ENCODE results near the gene CLCNKA.

CLCNKA gene

GRCh38 chr1:16006552-16007485 is 15.0 kb upstream of the CLCNKA start:
- TF ChIP-seq POLR2AphosphoS5 (IDR thresholded peaks at IDR 0.05; ENCODE audit: low read depth, low read length) = no peak

GRCh38 chr1:16007671-16008341 is 14.0 kb upstream of the CLCNKA start:
- TF ChIP-seq SIN3A (IDR thresholded peaks at IDR 0.05; ENCODE audit: borderline replicate concordance, insufficient read depth, low read length) (no peak), POLR2AphosphoS5 (IDR thresholded peaks at IDR 0.05; ENCODE audit: low read depth, low read length) (no peak), FOXP2 (optimal IDR thresholded peaks at IDR 0.05; ENCODE audit: borderline replicate concordance, extremely low read depth, extremely low read length, insufficient read depth) (no peak), TAF1 (IDR thresholded peaks at IDR 0.05; ENCODE audit: borderline replicate concordance, insufficient read depth, low read length) (no peak), REST (IDR thresholded peaks at IDR 0.05; ENCODE audit: insufficient read depth in 1 of 2, low read depth in 2 of 2, low read length in 2 of 2) (no peak)

- TF ChIP-seq REST (IDR thresholded peaks at IDR 0.05; ENCODE audit: insufficient read depth in 1 of 2, low read depth in 2 of 2, low read length in 2 of 2) (no peak), SIN3A (IDR thresholded peaks at IDR 0.05; ENCODE audit: borderline replicate concordance, insufficient read depth, low read length) (no peak), TAF1 (IDR thresholded peaks at IDR 0.05; ENCODE audit: borderline replicate concordance, insufficient read depth, low read length) (no peak), POLR2AphosphoS5 (IDR thresholded peaks at IDR 0.05; ENCODE audit: low read depth, low read length) (no peak)
Measured at GRCh38 chr1:16009030-16009460, 12.8 kb upstream of the CLCNKA start.

- TF ChIP-seq TAF1 (IDR thresholded peaks at IDR 0.05; ENCODE audit: borderline replicate concordance, insufficient read depth, low read length) (no peak), REST (IDR thresholded peaks at IDR 0.05; ENCODE audit: insufficient read depth in 1 of 2, low read depth in 2 of 2, low read length in 2 of 2) (no peak)
Measured at GRCh38 chr1:16009678-16010077, 12.2 kb upstream of the CLCNKA start.

- TF ChIP-seq POLR2AphosphoS5 (IDR thresholded peaks at IDR 0.05; ENCODE audit: low read depth, low read length) (no peak), FOXP2 (optimal IDR thresholded peaks at IDR 0.05; ENCODE audit: borderline replicate concordance, extremely low read depth, extremely low read length, insufficient read depth) (no peak), TAF1 (IDR thresholded peaks at IDR 0.05; ENCODE audit: borderline replicate concordance, insufficient read depth, low read length) (no peak), SIN3A (IDR thresholded peaks at IDR 0.05; ENCODE audit: borderline replicate concordance, insufficient read depth, low read length) (no peak), REST (IDR thresholded peaks at IDR 0.05; ENCODE audit: insufficient read depth in 1 of 2, low read depth in 2 of 2, low read length in 2 of 2) (no peak)
Measured at GRCh38 chr1:16010837-16011236, 11.0 kb upstream of the CLCNKA start.
